HUES64 (cell line): ENCODE results near the gene GRHPR.

Source experiments
- H3K27ac ChIP-seq: 2 replicates; pipeline ENCODE4 v1.7.0; 2013; ENCODE audit warnings: low read depth, low read length, inconsistent platforms
- H3K27me3 ChIP-seq: 2 replicates; pipeline ENCODE4 v1.6.1; 2013; ENCODE audit warnings: mild to moderate bottlenecking, low read length; ENCODE audit not compliant: insufficient read depth
- H3K36me3 ChIP-seq: 2 replicates; pipeline ENCODE4 v1.6.1; 2013; ENCODE audit warnings: mild to moderate bottlenecking, low read length; ENCODE audit not compliant: insufficient read depth
- H3K4me1 ChIP-seq: 2 replicates; pipeline ENCODE4 v1.6.1; 2013; ENCODE audit warnings: mild to moderate bottlenecking, low read length, moderate library complexity; ENCODE audit not compliant: insufficient read depth
- H3K4me3 ChIP-seq: 2 replicates; pipeline ENCODE4 v1.5.1; 2013; ENCODE audit warnings: mild to moderate bottlenecking, low read length, moderate library complexity
- H3K9ac ChIP-seq: 2 replicates; pipeline ENCODE4 v1.6.1; 2013; ENCODE audit warnings: mild to moderate bottlenecking, low read depth, low read length
- H3K9me3 ChIP-seq: 2 replicates; pipeline ENCODE4 v1.6.1; 2013; ENCODE audit warnings: low read depth, low read length; ENCODE audit not compliant: insufficient read depth
- WGBS: fragments of 150-250, 120-280 bp; methylation state at CpG from one replicate; pipeline ENCODE4 v1.1.7; 2013; ENCODE audit warnings: missing lambda C conversion rate; 5-methylcytosine and 5-hydroxymethylcytosine counted together

GRHPR gene

DNA sequence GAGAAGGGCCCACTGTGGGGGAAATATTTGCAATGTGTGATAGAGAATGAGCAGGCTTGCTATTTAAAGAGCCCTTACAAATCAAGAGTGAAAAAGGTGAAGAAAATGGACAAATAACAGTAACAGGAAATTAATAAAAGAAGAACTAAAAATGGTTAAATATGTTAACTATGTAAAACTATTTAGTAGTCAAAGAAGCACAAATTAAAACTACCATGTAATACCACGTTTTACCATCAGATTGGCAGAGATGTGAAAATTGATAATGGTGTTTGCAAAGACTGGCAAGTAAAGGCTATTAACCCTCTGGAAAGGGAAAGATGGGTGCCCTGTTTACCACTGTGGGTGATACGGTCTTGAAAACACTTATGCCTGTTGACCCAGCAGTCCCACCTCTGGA is 23.2 kb upstream of the GRHPR start:
- Histone ChIP-seq H3K4me3 (no peak overlapping the region), H3K9ac (no peak overlapping the region), H3K36me3 (no peaks in the 10 kb centered on the region), H3K27me3 (no peaks in the 10 kb centered on the region), H3K27ac (no peak overlapping the region), H3K4me1 (no peaks in the 10 kb centered on the region), H3K9me3 (no peaks in the 10 kb centered on the region)
- WGBS: 90% methylated on average over 2 of the region's 2 CpGs

DNA sequence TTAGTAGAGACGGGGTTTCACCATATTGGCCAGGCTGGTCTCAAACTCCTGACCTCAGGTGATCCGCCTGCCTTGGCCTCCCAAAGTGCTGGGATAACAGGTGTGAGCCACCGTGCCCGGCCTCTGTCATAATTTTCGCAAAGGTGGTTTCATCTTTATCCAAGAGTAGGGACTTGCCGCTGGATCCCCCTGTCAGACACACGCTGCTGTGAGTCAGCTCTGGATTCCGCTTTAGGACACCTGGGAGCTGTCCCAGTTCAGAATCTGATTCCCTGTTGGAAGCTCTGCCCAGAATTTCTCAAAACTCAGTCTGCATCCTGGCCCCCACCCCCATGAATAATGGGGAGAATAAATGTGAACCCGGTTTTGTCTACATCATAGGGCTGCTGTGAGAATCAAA is 17.9 kb upstream of the GRHPR start:
- no peaks in the 10 kb centered on the region for H3K27me3 ChIP-seq
- H3K36me3 ChIP-seq: no peaks in the 10 kb centered on the region
- no peak overlapping the region for H3K9ac ChIP-seq
- H3K4me3 ChIP-seq: no peak overlapping the region
- no peak overlapping the region for H3K27ac ChIP-seq
- no peaks in the 10 kb centered on the region for H3K4me1 ChIP-seq
- WGBS: 82% methylated on average over 9 of the region's 9 CpGs
- H3K9me3 ChIP-seq: no peaks in the 10 kb centered on the region

- H3K4me3 ChIP-seq: no peak overlapping the region
Observed at GRCh38 chr9:37405350-37405749, 17.1 kb upstream of the GRHPR start.

GRCh38 chr9:37405764-37406380 is 16.6 kb upstream of the GRHPR start:
- H3K9ac ChIP-seq: no peak overlapping the region
- no peaks in the 10 kb centered on the region for H3K36me3 ChIP-seq
- WGBS: 97% methylated on average over 10 of the region's 10 CpGs
- no peaks in the 10 kb centered on the region for H3K4me1 ChIP-seq
- no peaks in the 10 kb centered on the region for H3K27me3 ChIP-seq
- H3K27ac ChIP-seq: no peak overlapping the region
- H3K9me3 ChIP-seq: no peaks in the 10 kb centered on the region
- no peak overlapping the region for H3K4me3 ChIP-seq

More at GRCh38 chr9:37405350-37405749, 17.1 kb upstream of the GRHPR start:
- Histone ChIP-seq H3K36me3 (no peaks in the 10 kb centered on the region), H3K27me3 (no peaks in the 10 kb centered on the region), H3K4me1 (no peaks in the 10 kb centered on the region), H3K9me3 (no peaks in the 10 kb centered on the region), H3K27ac (no peak overlapping the region), H3K9ac (no peak overlapping the region)
- whole genome bisulfite sequencing: 90% methylated on average over 3 of the region's 3 CpGs

- H3K27me3 ChIP-seq: no peaks in the 10 kb centered on the region
- no peaks in the 10 kb centered on the region for H3K36me3 ChIP-seq
- no peak overlapping the region for H3K27ac ChIP-seq
- H3K4me3 ChIP-seq: no peak overlapping the region
- H3K4me1 ChIP-seq: no peaks in the 10 kb centered on the region
- 97% methylated on average over 10 of the region's 11 CpGs for WGBS
- no peak overlapping the region for H3K9ac ChIP-seq
- no peaks in the 10 kb centered on the region for H3K9me3 ChIP-seq
Observed at GRCh38 chr9:37406603-37407401, 15.7 kb upstream of the GRHPR start.

- 83% methylated on average over 2 of the region's 2 CpGs for WGBS
- Histone ChIP-seq H3K9me3 (no peaks in the 10 kb centered on the region), H3K27me3 (no peaks in the 10 kb centered on the region), H3K9ac (no peak overlapping the region), H3K27ac (no peak overlapping the region), H3K4me1 (no peaks in the 10 kb centered on the region), H3K4me3 (no peak overlapping the region), H3K36me3 (no peaks in the 10 kb centered on the region)
Observed at GRCh38 chr9:37407468-37407867, 15.0 kb upstream of the GRHPR start.

GRCh38 chr9:37408933-37409710 is 13.4 kb upstream of the GRHPR start:
- 85% methylated on average over 22 of the region's 22 CpGs for WGBS

GRCh38 chr9:37410354-37410861 is 12.1 kb upstream of the GRHPR start:
- H3K36me3 ChIP-seq: no peaks in the 10 kb centered on the region
- H3K9me3 ChIP-seq: no peaks in the 10 kb centered on the region
- 91% methylated on average over 9 of the region's 9 CpGs for WGBS
- H3K27me3 ChIP-seq: no peaks in the 10 kb centered on the region
- peaks cover 5% of the 10 kb centered on the region; the same call in 1 of the 2 replicates for H3K4me1 ChIP-seq
- H3K27ac ChIP-seq: no peak overlapping the region
- no peak overlapping the region for H3K9ac ChIP-seq
- H3K4me3 ChIP-seq: no peak overlapping the region

More at GRCh38 chr9:37408933-37409710, 13.4 kb upstream of the GRHPR start:
- Histone ChIP-seq H3K27ac (no peak overlapping the region), H3K9me3 (no peaks in the 10 kb centered on the region), H3K4me3 (no peak overlapping the region), H3K4me1 (no peaks in the 10 kb centered on the region), H3K36me3 (no peaks in the 10 kb centered on the region), H3K9ac (no peak overlapping the region), H3K27me3 (no peaks in the 10 kb centered on the region)

- Histone ChIP-seq H3K4me1 (peaks cover 12% of the 10 kb centered on the region), H3K36me3 (no peaks in the 10 kb centered on the region), H3K9ac (no peak overlapping the region), H3K9me3 (no peaks in the 10 kb centered on the region), H3K27ac (no peak overlapping the region), H3K4me3 (no peak overlapping the region), H3K27me3 (no peaks in the 10 kb centered on the region)
- 87% methylated on average over 11 of the region's 13 CpGs for WGBS
Observed at GRCh38 chr9:37410969-37411785, 11.3 kb upstream of the GRHPR start.

DNA sequence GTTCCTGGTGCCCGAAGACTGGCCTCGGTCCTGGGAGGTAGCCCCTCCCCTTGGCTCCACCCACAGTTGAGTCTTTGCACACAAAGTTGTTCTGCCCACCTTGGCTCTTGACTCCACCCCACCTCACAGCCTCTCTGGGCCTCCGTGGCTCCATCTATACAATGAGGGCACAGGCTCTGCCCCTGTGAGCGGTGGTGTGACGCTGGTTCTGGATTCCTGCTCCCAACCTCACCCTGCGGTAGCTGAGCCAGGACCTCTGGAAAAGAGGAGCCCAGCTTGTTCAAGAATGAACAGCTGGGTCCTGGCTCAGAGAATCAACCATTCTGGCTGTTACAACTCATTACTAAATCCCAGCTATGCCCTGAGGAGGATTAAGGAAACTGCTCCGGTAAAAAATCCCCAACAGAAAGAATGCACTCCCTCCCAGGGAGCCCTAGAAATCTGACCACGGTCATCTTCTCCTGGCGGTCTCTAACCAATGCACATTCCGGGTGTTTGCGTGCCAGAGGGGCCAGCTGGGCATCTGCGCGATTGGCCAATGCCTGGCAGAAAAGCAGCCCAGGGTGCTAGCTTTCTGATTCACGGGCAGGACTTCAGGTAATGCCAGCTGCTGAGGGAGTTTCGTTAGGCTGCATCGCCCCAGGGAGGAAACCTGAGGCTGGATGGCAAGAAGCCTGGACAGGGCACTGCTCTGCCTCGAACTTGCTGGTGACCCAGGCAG is 9.9 kb upstream of the GRHPR start:
- peaks cover 16% of the 10 kb centered on the region for H3K4me1 ChIP-seq
- no peak overlapping the region for H3K9ac ChIP-seq
- H3K4me3 ChIP-seq: no peak overlapping the region
- H3K27ac ChIP-seq: no peak overlapping the region
- H3K27me3 ChIP-seq: no peaks in the 10 kb centered on the region
- H3K36me3 ChIP-seq: no peaks in the 10 kb centered on the region
- 85% methylated on average over 17 of the region's 17 CpGs for WGBS
- no peaks in the 10 kb centered on the region for H3K9me3 ChIP-seq
